ENCODE results near the gene SLITRK4. TPM values are rescaled to one million over a fixed set of nuclear protein-coding genes. Genes with fewer than 3 reads are reported as not detected.

SLITRK4 gene
- total RNA-seq, 2 donors from 2014 or later, result 4.9 to 8.7 TPM

DNA sequence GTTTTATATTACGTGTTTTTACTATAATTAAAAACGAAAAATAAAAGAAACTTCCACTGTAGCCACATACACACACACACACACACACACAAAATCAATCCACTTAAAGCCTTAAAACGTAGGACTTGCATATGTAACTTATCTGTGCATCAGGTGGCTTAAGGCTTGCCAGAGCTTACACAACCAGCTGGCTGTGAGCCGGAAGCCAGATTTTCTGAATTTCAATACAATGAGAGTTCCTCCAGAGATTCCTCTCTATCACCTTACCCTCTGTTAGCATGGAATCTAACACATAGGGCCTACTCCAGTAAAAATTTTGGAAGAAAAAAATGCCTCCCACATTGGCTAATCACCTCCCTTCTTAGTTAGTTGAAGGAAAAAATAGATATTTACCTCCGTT lies 27.9 kb upstream of the SLITRK4 start:
- Histone ChIP-seq H3K27me3 (replicated peaks; ENCODE audit: insufficient read depth) (no peaks in the 10 kb centered on the region), H3K27ac (no peak overlapping the region), H3K9me3 (no peaks in the 10 kb centered on the region), H3K4me3 (no peak overlapping the region), H3K4me1 (ENCODE audit: control insufficient read depth in 1 of 2, low read depth in 2 of 2) (no peaks in the 10 kb centered on the region), H3K36me3 (no peaks in the 10 kb centered on the region)
- TF ChIP-seq, protein P1, sequence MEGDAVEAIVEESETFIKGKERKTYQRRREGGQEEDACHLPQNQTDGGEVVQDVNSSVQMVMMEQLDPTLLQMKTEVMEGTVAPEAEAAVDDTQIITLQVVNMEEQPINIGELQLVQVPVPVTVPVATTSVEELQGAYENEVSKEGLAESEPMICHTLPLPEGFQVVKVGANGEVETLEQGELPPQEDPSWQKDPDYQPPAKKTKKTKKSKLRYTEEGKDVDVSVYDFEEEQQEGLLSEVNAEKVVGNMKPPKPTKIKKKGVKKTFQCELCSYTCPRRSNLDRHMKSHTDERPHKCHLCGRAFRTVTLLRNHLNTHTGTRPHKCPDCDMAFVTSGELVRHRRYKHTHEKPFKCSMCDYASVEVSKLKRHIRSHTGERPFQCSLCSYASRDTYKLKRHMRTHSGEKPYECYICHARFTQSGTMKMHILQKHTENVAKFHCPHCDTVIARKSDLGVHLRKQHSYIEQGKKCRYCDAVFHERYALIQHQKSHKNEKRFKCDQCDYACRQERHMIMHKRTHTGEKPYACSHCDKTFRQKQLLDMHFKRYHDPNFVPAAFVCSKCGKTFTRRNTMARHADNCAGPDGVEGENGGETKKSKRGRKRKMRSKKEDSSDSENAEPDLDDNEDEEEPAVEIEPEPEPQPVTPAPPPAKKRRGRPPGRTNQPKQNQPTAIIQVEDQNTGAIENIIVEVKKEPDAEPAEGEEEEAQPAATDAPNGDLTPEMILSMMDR (IDR thresholded peaks at IDR 0.05), result no peak
- DNase-seq (ENCODE audit: low spot score) (no peak), ATAC-seq (ENCODE audit: insufficient number of reproducible peaks, low FRiP score, low read depth) (no peak)

DNA sequence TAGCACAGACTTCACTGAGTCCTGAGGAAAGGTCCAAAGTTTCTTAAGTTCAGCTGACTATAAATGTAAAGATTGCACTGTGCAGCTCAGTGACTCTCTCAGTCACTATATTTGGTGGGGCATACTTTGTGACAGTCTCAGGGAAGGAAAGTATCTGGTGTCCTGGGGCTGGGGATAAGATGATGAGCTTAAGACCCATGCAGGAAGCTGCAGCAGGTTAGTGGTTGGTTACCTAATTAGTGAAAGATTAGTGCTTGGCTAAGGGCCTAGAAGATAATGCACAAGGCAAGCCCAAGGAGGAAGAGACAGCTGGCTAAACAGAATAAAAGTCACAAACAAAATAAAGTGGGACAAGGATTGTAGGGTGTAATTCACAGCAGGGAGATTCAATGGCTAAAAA lies 25.4 kb upstream of the SLITRK4 start:
- Histone ChIP-seq H3K27ac (no peak overlapping the region), H3K36me3 (no peaks in the 10 kb centered on the region), H3K4me1 (ENCODE audit: control insufficient read depth in 1 of 2, low read depth in 2 of 2) (no peaks in the 10 kb centered on the region), H3K9me3 (no peaks in the 10 kb centered on the region), H3K4me3 (no peak overlapping the region), H3K27me3 (replicated peaks; ENCODE audit: insufficient read depth) (no peaks in the 10 kb centered on the region)
- TF ChIP-seq, protein P1 (IDR thresholded peaks at IDR 0.05), result no peak
- DNase-seq (ENCODE audit: low spot score) (no peak), ATAC-seq (ENCODE audit: insufficient number of reproducible peaks, low FRiP score, low read depth) (no peak)

DNA sequence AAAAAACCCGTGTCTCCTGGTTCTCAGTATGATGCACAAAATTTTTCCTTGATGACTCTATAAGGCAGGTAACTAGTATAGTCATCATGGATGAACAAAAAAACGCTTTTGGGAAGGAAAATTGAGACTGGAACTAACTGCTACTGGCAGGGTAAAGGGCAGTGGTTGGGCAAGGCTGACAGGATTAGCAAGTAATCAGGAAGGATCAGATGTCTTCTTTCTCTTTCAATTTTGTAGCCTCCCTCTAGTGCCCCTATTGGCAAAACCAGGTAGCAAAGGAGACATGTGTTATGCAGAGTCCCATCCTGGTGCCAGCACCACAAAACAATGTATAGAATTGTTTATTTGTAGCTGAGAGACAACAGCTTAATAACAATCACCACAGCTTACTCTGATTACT lies 12.8 kb upstream of the SLITRK4 start:
- Histone ChIP-seq H3K4me3 (no peak overlapping the region), H3K36me3 (no peaks in the 10 kb centered on the region), H3K9me3 (no peaks in the 10 kb centered on the region), H3K4me1 (ENCODE audit: control insufficient read depth in 1 of 2, low read depth in 2 of 2) (no peaks in the 10 kb centered on the region), H3K27ac (no peak overlapping the region), H3K27me3 (replicated peaks; ENCODE audit: insufficient read depth) (no peaks in the 10 kb centered on the region)
- DNase-seq (ENCODE audit: low spot score), result no peak
- ATAC-seq (ENCODE audit: insufficient number of reproducible peaks, low FRiP score, low read depth), result no peak
- TF ChIP-seq, protein P1 (IDR thresholded peaks at IDR 0.05), result no peak

DNA sequence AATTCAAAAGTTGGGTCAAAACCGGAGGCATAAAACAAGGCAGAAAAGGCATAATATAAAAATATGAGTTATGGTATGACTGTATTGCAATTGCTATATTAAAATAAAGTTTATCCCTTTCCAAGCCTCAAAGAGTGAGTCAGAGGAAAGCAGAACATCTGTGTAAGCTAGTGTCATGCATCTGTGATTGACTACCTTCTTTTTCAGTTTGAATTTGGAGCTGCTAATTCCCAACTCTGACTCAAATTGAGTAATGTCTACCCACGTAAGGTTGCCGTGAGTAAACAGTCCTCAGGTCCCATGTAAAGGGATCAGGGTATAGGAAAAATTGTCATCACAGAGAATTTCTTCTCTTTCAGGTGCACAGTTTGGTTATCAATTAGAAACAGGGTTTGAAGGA lies 6.5 kb upstream of the SLITRK4 start:
- Histone ChIP-seq H3K4me3 (no peak overlapping the region), H3K4me1 (ENCODE audit: control insufficient read depth in 1 of 2, low read depth in 2 of 2) (no peaks in the 10 kb centered on the region), H3K9me3 (no peaks in the 10 kb centered on the region), H3K27me3 (replicated peaks; ENCODE audit: insufficient read depth) (no peaks in the 10 kb centered on the region), H3K36me3 (no peaks in the 10 kb centered on the region), H3K27ac (no peak overlapping the region)
- ATAC-seq (ENCODE audit: insufficient number of reproducible peaks, low FRiP score, low read depth) (no peak), DNase-seq (ENCODE audit: low spot score) (no peak)
- TF ChIP-seq, protein P1 (IDR thresholded peaks at IDR 0.05), result no peak

DNA sequence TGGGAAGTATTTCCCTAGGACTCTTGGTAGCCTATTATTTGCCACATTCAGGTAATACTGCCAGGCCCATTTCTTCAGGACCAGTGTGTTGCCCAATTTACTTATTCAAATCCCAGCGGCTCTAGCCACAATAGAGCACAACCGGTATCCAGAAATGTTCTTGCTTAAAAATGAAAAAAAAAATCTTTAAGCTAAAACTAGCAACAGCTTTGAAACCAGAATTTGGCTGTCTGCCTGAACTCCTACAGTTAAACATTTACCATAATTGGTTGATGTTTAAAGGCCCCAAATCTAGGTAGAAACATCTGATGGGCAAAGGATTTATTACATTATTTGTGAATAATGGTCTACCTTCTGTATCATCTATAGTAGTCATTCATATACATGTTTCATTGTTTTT lies 930 bp upstream of the SLITRK4 start:
- no peak overlapping the region for H3K4me3 ChIP-seq
- H3K36me3 ChIP-seq, result no peaks in the 10 kb centered on the region
- no peaks in the 10 kb centered on the region for H3K9me3 ChIP-seq
- TF ChIP-seq, protein P1 (IDR thresholded peaks at IDR 0.05), result no peak
- peaks cover 0 to 10% of the 10 kb centered on the region in 2 donors for H3K4me1 ChIP-seq (ENCODE audit: control insufficient read depth in 1 of 2, low read depth in 2 of 2)
- H3K27me3 ChIP-seq (replicated peaks; ENCODE audit: insufficient read depth), result no peaks in the 10 kb centered on the region
- ATAC-seq (ENCODE audit: insufficient number of reproducible peaks, low FRiP score, low read depth) (no peak), DNase-seq (ENCODE audit: low spot score) (no peak)
- no peak overlapping the region for H3K27ac ChIP-seq

Data from thoracic aorta (tissue), 2 donors.